NCI-H1105 treated with DMSO at 0.1 percent for 48 hours (cell line): ENCODE results near the gene NRXN3.

Experiments
- DNase-seq: peaks from one replicate; lab custom pipeline; 2025; lab: John Stamatoyannopoulos, UW

Gene NRXN3

DNA sequence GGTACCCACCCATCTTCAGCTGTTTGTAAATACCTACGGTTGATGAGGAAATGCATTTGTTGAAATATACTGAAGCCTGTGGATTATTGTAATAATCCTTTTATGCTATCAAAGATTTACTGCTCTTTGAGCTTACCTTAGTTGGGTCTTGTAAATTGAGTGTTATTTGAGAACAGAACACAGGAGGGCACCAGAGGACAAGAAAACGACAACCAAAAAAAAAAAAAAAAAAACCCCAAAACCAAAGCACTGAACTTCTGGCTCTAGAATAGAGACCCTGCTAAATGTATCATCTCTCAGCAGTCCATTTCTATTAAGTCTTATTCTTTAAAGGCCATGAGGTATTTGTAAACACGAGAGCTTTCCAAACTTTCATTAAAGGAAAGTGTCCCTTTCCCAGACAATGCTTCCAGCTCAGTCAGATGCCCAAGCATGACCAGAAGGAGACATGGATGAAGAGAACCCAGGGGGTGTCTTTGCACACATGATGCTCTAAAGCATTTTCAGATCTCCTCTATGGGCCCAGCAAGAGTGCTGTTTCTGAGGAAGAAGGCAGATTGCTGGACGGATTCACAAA, 763.9 kb downstream of the NRXN3 start:
- DNase-seq: peak; percentile 46

DNA sequence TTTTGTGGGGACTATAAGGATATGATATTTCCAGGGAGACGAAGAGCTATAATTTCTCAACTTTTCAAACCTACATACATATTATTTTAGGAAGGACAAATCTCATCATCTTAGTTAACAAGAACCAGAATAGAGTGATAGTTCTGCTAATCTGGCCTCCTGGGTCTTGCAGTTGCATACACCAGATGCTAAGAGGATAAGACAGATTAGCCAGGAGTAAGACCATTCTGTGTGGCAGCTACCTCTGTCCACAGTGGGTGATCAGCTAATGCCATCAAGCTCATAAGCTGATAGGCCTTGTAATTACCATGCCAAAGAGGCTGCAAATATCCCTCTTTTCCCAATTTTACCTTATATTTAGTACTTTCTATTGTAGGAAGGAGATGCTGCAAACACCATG, 776.8 kb downstream of the NRXN3 start:
- DNase-seq: no peak

DNA sequence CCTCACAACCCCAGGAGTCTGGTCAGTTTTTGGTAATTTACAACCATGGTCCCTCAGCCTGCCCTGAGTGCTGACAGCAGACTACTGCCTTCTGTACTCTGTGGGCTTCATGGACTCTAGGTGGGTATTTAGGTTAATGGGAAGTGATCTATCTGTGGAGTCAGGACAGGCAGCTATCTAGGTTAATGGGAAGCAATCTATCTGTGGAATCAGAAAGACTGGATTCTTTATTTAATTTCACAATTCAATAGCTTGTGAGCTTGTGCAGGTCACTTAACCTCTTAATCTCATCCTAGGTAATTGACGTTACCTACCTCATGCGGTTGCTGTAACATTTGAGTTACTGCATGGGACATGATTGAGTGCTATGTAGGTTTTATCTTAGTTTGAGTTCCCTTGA, 777.5 kb downstream of the NRXN3 start:
- DNase-seq: no peak

DNA sequence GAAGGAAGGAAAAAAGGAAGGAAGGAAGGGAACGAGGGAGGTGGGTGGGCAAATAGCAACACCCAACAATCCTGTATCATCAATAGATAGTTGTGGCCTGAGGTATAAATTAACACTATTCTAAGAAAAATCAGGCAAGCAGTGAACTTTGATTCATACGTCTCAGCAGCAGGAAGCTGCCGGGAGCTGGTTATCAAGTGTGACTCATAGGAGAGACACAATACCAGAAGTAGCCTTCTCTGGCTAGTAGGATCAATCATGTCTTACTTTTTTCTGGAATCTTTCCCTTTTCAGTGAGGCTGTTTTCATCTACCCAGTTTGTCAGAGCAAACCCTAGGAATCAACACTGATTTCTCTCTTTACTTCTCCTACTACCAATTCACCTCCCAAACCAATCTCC, 780.5 kb downstream of the NRXN3 start:
- no peak for DNase-seq

DNA sequence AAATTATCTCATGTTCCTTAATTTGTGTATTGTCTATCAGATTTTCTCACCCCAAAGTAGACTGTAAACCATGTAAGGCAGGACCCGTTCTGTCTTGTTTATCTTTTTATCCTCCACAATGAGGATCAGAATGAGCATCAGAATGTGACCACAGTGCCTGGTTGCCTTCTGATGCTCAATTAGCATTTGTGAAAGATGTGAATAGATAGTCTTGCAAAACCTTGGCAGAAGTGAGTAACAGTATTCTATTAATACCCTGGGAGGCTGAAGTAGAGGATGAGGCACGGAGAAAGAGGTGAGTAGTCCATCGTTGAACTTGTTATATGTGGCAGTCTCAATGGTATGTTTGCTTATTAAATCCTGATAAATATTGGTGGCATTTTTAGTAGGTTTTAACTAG, 781.4 kb downstream of the NRXN3 start:
- no peak for DNase-seq

DNA sequence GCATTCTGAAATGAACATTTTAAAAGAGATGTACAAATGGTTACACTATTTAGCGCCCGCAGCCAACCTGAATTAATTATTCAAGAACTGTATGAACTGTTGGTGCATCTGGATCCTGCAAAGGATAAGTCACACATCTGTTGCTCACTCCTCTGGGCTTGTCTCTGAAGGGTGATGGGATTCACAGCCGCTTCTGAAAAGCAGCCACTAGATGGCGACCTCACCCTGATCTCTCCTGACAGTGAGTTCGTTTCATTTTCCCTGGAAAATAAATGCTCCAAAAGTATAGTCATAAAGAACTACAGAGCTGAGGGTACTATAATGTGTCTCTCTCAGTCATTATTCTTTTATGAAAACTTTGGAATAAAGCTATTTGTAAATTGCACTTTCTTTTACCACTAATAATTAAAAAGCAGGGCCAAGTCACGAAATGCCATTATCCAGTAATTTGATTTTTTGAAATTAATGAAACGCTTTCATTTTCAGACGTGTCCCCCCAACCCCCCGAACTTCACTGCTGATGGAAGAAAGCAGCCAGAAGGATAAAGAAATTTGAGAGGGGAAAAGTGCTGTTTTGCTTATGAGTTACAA, 789.6 kb downstream of the NRXN3 start:
- DNase-seq: peak; percentile 62

DNA sequence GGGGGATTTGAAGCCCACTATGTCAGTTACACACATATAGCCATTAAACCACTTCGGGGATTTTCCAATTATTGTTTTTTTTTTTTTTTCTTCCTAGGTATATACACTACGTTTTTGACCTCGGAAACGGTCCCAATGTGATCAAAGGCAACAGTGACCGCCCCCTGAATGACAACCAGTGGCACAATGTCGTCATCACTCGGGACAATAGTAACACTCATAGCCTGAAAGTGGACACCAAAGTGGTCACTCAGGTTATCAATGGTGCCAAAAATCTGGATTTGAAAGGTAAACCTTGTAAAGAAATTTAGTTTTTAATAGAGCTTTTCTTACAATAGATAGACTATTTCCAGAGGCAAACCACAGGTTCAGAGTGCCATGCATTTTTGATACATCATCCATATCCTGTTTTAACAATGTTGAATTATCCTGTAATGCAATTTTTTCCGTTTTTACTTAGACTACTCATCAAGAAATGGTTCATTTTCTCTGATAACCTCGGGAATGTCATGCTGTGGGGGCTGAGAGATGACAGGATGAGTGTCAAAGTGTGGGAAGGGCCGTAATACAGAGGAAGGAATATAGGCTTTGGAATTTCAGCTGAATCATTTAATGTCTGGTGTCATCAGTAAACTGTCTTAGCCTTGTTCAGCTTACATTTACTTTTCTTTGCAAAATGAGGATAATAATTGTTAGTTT, 797.1 kb downstream of the NRXN3 start:
- no peak for DNase-seq

DNA sequence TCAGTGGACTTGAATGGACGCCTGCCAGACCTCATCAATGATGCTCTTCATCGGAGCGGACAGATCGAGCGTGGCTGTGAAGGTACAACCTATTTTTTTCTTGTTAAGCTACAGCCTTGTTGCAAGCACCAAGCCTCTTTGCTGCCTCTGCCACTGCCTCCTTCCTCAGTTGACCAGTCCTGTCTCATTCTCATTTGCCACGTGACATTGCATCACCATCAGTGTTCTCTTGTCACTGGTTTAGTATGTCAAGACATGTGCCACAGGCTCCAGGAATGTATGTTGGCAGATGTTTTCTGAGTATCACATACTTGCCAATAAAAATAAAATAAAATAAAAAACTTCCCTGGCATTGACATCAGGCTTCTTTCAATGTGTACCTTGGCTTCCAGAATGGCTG, 798.1 kb downstream of the NRXN3 start:
- no peak for DNase-seq

DNA sequence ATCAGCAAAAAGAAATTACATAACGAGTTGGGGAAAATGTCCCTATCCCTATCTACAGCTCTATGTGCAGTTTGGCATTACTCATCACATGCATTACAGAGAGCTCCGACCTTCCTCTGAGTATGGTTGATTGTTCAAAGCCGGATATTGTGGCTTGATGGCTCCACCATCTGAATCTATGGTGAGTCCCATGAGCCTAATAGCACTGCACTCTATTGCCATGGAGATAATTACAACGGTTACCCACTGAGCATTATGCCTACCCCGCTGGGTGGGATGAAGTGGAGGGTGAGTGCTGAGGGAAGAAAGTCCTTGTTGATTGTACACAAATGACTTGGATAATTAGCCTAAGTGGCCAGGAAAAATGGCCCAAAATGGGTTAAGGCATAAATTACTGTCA, 800.5 kb downstream of the NRXN3 start:
- peak; percentile 98 for DNase-seq

DNA sequence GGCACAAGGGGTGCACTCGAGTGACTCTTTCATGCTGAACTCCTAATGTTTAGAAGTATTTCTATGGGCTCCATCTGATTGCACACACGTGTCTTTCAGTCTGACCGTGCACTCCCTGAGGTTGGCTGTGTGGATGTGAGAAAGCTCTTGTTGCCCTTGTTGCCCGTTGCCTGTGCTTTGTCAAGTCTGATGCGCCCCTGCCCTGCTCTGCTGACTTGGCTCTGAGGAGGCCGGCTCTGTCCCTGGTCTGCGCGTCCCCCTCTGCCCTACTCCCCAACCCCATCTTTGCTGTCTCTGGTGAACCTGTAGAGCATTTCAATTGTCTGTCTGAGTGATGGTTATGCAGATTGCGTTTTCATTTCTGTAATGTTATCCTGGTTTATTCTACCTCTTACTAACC, 802.3 kb downstream of the NRXN3 start:
- no peak for DNase-seq

DNA sequence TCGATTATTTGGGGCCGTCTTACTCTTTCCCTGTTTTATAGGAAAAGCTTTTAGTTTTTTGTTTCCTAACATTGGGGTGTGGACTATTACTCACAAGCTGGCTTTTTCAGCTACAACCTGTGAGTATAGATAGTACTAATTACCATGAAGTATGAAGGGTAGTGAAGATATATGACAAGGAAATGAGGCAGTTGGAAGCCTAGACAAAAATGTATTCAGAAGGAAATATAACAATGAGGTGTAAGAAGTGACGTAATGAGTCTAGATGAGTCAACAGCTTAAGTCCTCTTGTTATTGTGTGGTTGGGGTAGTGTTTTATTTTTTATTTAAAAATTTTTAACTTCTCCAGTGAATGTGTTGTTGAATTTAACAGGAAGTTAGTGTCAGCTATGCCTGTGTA, 804.5 kb downstream of the NRXN3 start:
- DNase-seq: no peak

DNA sequence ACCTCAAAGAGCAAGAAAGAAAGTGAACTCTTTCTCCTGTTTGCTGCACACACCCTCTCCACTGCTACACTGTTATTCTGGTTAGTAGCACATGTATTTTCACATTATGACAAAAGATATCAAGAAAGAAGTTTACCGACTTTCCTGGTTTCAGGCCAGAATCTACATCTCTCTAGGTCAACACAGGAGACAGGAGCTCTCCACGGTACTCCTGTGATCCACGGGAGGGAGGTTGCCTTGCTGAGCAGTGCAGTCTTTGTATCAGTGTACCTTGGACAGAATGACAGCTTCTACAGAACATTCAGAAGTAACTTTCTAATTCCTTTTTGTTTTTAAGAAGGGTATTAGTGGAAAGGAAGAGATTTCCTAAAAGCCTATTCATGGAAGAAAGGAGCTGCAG, 805.6 kb downstream of the NRXN3 start:
- no peak for DNase-seq

DNA sequence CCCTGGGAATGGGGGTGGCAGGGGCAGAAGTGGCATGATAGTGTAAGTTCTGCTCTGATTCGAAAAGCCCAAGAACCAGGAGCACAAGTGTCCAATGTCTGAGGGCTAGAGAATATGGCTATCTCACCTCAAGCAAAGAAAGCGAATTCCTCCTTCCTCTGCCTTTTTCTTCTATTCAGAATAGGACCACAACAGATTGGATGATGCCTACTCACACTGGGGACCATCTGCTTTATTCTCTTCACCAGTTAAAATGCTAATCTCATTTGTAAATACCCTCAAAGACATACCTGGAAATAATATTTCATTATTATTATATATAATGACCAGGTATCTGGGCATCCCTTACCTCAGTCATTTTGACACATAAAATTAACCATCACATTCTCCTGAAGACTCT, 808.7 kb downstream of the NRXN3 start:
- no peak for DNase-seq

DNA sequence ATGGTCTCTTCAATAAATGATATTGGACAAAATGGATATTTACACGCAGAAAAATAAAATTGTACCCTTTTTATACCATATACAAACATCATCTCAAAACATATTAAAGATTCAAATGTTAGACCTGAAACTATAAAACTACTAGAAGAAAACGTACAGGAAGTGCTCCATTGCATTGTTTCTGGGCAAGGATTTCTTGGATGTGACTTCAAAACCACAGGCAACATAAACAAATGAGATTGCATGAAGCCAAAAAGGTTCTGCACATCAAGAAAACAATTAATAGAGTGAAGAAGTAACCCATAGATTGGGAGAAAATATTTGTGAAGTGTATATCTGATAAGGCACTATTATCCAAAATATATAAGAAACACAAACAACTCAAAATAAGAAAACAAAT, 812.4 kb downstream of the NRXN3 start:
- DNase-seq: no peak

DNA sequence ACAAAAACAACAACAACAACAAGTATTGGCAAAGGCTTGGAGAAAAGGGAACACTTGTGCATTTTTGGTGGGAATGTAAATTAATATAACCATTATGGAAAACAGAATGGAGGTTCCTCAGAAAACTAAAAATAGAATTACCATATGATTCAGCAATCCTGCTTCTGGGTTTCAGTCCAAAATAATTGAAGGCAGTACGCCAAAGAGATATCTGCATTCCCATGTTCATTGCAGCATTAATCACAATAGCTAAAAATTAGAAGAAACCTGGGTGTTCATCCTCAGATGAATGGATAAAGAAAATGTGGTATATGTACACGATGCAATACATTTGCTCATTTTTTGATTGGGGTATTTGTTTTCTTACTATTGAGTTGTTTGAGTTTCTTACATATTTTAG, 813.0 kb downstream of the NRXN3 start:
- DNase-seq: no peak

DNA sequence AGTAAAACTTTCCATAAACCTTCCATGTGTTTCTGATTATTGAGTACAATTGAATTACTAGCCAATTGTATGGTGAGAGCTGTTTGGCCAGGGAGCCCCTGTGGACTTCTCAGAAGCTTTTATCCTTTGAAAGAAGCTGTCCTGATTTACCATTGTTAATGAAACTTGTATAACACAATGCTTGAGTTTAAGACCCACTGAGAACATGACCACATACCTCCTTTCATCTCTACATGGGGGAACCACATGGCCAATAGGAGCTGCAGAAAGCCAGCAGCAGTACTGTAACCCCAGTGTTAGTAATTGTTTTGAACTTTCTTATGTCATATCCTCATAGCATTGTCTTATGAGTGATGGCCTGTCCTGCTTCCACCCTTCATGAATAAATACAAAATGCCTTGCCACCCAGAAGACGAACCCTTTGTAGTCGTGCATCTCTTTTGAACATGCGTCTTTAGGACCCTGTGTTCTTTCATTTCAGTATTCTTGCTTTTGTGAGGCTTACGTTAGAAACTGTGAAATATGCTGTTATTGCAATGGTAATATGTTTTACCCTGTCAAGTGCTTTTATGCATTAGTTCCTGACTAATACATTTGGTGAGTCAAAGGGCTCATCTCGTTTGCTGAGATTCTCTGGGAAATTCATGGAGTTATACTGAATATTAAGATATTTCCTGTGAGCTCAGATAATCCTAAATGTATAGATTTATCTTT, 815.7 kb downstream of the NRXN3 start:
- no peak for DNase-seq

DNA sequence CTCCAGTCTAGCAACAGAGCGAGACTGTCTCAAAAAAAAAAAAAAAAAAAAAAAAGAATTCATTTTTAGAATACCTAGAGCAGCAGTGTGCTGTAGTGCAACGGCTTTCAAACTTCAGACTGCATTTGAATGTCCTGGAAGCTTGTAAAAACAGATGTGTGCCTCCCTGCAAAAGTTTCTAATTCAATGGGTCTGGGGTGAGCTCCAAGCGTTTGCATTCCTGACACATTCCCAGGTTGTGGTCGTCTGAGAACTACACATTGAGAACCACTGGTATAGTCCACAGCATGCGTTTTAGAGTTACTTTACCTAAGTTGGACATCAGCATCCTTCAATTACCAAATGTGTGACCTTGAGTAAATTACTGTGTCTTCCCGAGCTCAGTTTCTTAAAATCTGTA, 816.8 kb downstream of the NRXN3 start:
- no peak for DNase-seq

DNA sequence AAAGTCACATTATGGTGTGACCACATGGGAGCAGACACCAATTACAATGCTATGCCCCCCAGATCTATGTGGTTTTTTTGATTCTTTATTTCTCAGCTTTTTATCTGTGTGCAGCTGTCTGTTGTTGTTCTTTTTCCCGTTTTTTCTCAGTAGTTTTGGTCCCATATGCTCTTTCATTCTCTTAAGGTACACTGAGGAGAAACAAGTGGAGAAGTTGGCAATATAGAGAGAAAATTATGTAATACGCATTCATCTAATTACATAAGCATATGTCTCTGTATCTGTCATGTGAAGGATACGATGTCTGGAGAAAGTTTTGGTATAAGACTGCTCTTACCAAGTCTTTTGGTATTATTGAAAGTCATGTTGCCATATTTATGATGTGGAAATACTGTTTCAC, 819.0 kb downstream of the NRXN3 start:
- no peak for DNase-seq

DNA sequence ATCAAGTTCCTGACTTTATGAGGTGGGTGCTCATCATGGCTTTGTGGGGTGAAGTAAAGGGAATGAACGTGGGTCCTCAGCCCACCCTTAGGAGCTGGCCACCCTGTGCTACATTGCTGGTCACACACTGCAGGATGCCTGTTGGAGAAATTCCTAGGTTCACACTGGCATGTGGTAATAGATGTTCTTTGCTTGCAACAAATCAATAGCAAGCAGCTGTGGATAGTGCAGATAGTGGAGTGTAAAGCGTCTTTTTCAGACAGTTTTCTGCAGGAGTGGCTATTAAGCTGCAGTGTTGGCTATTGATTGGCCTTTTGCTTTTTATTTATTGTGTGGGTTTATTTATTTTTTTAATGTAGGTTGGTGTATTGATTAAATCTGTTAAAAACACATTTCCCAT, 822.7 kb downstream of the NRXN3 start:
- no peak for DNase-seq

DNA sequence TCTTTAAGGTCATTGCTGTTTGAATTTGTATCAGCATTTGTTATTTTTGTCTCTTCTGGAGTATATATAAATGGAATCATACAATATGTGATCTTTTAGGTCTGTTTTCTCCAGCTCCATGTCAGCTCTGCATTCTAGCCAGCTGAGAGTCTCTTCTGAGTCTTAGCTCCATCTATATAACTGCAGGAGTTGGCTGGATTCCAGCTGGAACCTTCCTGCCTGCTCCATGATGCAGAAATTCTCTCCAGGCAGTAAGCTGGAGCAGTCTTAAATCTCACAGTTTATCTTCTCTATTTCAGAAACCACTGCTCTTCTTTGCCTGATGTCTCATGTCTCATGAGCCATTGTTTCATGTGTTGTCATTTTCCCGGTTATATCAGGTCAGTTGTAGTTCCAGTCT, 827.6 kb downstream of the NRXN3 start:
- peak; percentile 78 for DNase-seq

DNA sequence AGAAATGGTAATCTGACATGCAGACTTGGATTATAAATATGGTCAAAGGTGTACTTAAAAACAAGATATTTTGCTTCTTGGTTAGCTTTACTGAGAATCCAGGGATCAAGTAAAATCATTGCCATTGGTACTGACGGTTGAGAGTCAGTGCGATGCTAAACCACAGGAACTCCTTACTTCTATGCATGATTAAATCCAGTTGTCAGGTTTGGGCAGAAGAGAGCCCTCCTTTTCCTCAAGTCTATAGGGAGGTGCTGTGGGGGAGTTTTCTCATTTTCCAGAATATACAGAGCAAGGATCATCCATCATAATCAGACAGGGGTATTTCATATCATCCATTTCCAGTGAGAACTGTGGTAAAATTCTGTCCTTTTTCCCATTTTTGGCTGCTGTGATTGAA, 839.1 kb downstream of the NRXN3 start:
- DNase-seq: no peak

DNA sequence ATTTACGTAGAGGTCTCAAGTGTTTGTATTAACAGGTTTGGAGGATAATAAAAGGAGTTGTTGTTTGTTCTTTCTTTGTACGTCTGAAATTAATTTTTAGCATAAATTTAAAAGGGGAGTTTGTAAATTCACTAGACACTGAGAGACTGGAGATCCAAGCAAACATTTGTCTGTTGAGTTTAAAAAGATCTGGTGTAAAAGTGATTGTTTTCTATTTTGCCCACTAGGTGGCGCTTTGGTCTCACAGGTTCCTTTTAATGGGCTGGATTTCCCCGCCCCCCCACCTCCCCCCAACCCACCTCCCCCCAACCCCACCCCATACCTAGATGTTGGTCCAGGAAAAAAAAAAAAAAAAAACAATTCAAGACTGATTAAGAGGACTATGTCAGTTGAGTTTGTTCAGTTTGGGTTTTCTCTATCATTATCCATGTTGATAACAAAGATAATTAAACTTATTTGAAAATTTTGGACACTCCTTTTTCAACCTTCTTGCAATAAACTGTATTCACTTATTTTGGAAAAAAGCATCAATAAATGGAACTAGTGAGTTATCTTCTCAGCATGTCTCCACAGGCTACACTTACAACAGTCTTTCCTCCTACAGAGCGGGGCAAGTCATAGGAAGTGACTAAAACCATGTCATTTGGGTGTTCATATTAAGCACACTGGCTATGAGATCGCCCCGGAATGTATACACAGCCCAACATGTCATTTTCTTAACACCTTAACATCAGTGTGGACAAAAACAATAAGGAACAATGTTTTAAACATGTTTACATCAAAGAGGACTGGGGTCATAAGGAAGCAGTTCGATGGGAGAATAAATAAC, 841.1 kb downstream of the NRXN3 start:
- peak; percentile 52 for DNase-seq

DNA sequence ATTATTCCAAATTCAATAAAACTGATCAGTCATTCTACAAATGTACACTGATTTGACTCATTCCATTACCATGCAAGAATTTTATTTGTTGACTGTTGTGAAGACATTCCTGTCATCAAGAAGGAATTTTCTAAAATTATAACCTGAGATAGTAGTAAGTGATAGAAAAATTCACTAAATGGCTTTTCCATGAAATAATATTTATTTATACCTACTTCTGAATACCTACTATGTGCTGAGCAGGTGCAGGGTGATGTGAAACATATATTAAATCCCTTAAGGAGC, 841.7 kb downstream of the NRXN3 start:
- DNase-seq: no peak
